Measurements from ENCODE around the gene NDUFV2.

DNA sequence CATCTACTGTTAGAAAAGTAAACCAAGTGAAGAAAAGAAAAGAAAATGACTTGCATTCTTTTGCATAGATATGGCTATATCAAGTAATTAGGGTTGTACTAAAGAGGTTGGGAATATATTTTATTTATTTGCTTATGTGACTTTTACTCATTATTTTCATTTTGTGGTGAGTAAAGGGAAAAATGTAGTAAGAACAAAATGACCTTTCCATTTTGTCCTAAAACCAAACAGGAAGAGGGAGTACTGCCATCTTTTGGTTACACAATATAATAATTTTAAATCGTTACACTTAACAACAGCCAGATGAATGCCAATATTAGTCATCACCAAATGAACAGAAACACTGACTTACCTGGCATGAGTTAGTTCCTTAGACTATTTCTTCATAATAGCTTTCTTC is 47.3 kb upstream of the NDUFV2 start:
- TF ChIP-seq EZH2 (IDR thresholded peaks at IDR 0.05): no peak
- no peak for TF ChIP-seq POLR2AphosphoS5 (IDR thresholded peaks at IDR 0.05; ENCODE audit: borderline replicate concordance, low read depth, low read length)
- TF ChIP-seq FOXP2 (optimal IDR thresholded peaks at IDR 0.05; ENCODE audit: control extremely low read depth, extremely low read length, insufficient read depth): no peak

All from SK-N-MC (cell line).